GM12878 (cell line): ENCODE measurements around the gene FBXL5. TPM values are rescaled to one million over a fixed set of nuclear protein-coding genes. Genes with fewer than 3 reads are reported as not detected.

Experiments used
- ATAC-seq: fragments of 200-7000 bp; cut with Tn5 transposase; 3 replicates; pipeline ENCODE4 v1.9.1; 2020; ENCODE audit warnings: mild to moderate bottlenecking, moderate library complexity
- BruUV-seq: library from RNA; stranded (reverse); fragments of 400-500 nt; replicated peaks from 2 replicates; lab custom pipeline; 2021; lab: Mats Ljungman, UMichigan
- CTCF ChIA-PET: fragments of 300-600 bp; sonication (Branson Sonifier 250); formaldehyde crosslinking; extraction: SDS; loops from one replicate; lab custom pipeline; 2021; ENCODE audit warnings: inconsistent platforms; lab: Yijun Ruan, JAX
- POLR2A ChIA-PET: fragments of 350-600 bp; formaldehyde crosslinking; extraction: SDS; loops from one replicate; lab custom pipeline; 2021; ENCODE audit warnings: inconsistent platforms; lab: Charles Lee
- RAD21 ChIA-PET: fragments of 300-600 bp; sonication (Branson Sonifier 250); formaldehyde crosslinking; loops from one replicate; lab custom pipeline; 2023; ENCODE audit warnings: antibody characterized with exemption; ENCODE audit not compliant: unreplicated experiment; lab: Charles Lee
- SMC1A ChIA-PET: fragments of 300-600 bp; sonication (Branson Sonifier 250); formaldehyde crosslinking; loops from one replicate; lab custom pipeline; 2023; ENCODE audit not compliant: unreplicated experiment, uncharacterized antibody; lab: Charles Lee
- DNase-seq: peaks from one replicate; pipeline ENCODE4 v3.0.0-alpha.2; 2011; ENCODE audit warnings: low read depth, low spot score
- FAIRE-seq: peaks from 3 replicates; lab custom pipeline; 2011; peaks lifted over from hg19 to GRCh38; lab: Jason Lieb, UNC
- H2AFZ ChIP-seq: 2 replicates; pipeline ENCODE4 v1.6.0; 2011; ENCODE audit warnings: low read depth, low read length, control low read depth; ENCODE audit not compliant: control insufficient read depth
- H3K27ac ChIP-seq: 2 replicates; pipeline ENCODE4 v1.5.1; 2011; ENCODE audit warnings: control low read depth; ENCODE audit not compliant: control insufficient read depth, insufficient read depth
- H3K27me3 ChIP-seq, 2 experiments: replicated peaks in 1 of 2; 2 replicates each; pipeline versions ENCODE4 v1.6.0 to v1.6.1; 2011; ENCODE audit warnings: low read length in 1 of 2; ENCODE audit not compliant: control insufficient read depth in 2 of 2, insufficient read depth in 2 of 2
- H3K36me3 ChIP-seq, 2 experiments: 2 replicates each; pipeline ENCODE4 v1.5.1; 2011; ENCODE audit warnings: low read length in 1 of 2; ENCODE audit not compliant: control insufficient read depth in 2 of 2, insufficient read depth in 2 of 2
- H3K4me1 ChIP-seq: 2 replicates; pipeline ENCODE4 v1.6.1; 2011; ENCODE audit warnings: mild to moderate bottlenecking, low read length, moderate library complexity, mixed read lengths; ENCODE audit not compliant: control insufficient read depth, insufficient read depth
- H3K4me2 ChIP-seq: 2 replicates; pipeline ENCODE4 v1.6.0; 2011; ENCODE audit warnings: control low read depth; ENCODE audit not compliant: control insufficient read depth, insufficient read depth
- H3K4me3 ChIP-seq: fragments of 200-600 bp; sonication (generic); 2 replicates; pipeline ENCODE4 v1.5.1; 2016
- H3K79me2 ChIP-seq: 2 replicates; pipeline ENCODE4 v1.6.0; 2011; ENCODE audit warnings: low read length; ENCODE audit not compliant: control insufficient read depth, insufficient read depth
- H3K9ac ChIP-seq: 2 replicates; pipeline ENCODE4 v1.8.0; 2011; ENCODE audit warnings: low read length, control low read depth, mixed read lengths; ENCODE audit not compliant: control insufficient read depth, insufficient read depth
- H3K9me3 ChIP-seq: replicated peaks from 3 replicates; pipeline ENCODE4 v1.5.1; 2011; ENCODE audit warnings: mild to moderate bottlenecking, low read length; ENCODE audit not compliant: control insufficient read depth, insufficient read depth
- H4K20me1 ChIP-seq: 2 replicates; pipeline ENCODE4 v1.6.0; 2011; ENCODE audit not compliant: control insufficient read depth, insufficient read depth
- EGR1 ChIP-seq, 2 experiments: IDR thresholded peaks; 1 replicate in 1 of 2; 2 replicates in 1 of 2; pipeline ENCODE4 v1.6.1; 2011 to 2012; ENCODE audit warnings: low read depth in 2 of 2, low read length in 2 of 2, borderline replicate concordance in 1 of 2, mild to moderate bottlenecking in 1 of 2, moderate library complexity in 1 of 2
- ELK1 ChIP-seq: IDR thresholded peaks from 2 replicates; pipeline ENCODE4 v1.6.1; 2012; ENCODE audit warnings: low read depth, low read length, improper control_type of control experiment
- ESRRA ChIP-seq: IDR thresholded peaks from 2 replicates; pipeline ENCODE4 v1.6.1; 2012; ENCODE audit warnings: mild to moderate bottlenecking, low read length, improper control_type of control experiment
- EZH2 ChIP-seq: IDR thresholded peaks from 2 replicates; pipeline ENCODE4 v1.6.1; 2012; ENCODE audit warnings: low read depth, mild to moderate bottlenecking, control low read depth, inconsistent platforms, low read length, borderline replicate concordance; ENCODE audit not compliant: control insufficient read depth
- IKZF2 ChIP-seq, 2 experiments: fragments of 450-650 bp; IDR thresholded peaks; 2 replicates each; pipeline ENCODE4 v1.6.1; 2017; ENCODE audit warnings: mild to moderate bottlenecking in 2 of 2, moderate library complexity in 2 of 2
- MEF2B ChIP-seq: fragments of 450-650 bp; IDR thresholded peaks from 2 replicates; pipeline ENCODE4 v1.6.1; 2018; ENCODE audit warnings: mild to moderate bottlenecking, moderate library complexity; ENCODE audit not compliant: partially characterized antibody, poor library complexity, severe bottlenecking
- RBBP5 ChIP-seq: fragments of 200-600 bp; sonication (generic); conservative IDR thresholded peaks from 2 replicates; pipeline ENCODE4 v1.6.1; 2016
- RELB ChIP-seq: fragments of 450-650 bp; IDR thresholded peaks from 2 replicates; pipeline ENCODE4 v1.6.1; 2017; ENCODE audit warnings: low read depth, mild to moderate bottlenecking, moderate library complexity
- SIX5 ChIP-seq: IDR thresholded peaks from 2 replicates; pipeline ENCODE4 v1.6.1; 2011; ENCODE audit warnings: mild to moderate bottlenecking, low read depth, low read length, moderate library complexity; ENCODE audit not compliant: severe bottlenecking
- SMC3 ChIP-seq: IDR thresholded peaks from 2 replicates; pipeline ENCODE4 v1.6.1; 2011; ENCODE audit warnings: low read length, improper control_type of control experiment, borderline replicate concordance
- ZNF217 ChIP-seq: fragments of 450-650 bp; IDR thresholded peaks from 2 replicates; pipeline ENCODE4 v1.6.1; 2017; ENCODE audit warnings: antibody characterized with exemption, mild to moderate bottlenecking
- ZNF384 ChIP-seq: IDR thresholded peaks from 2 replicates; pipeline ENCODE4 v1.6.1; 2012; ENCODE audit warnings: low read depth, mild to moderate bottlenecking, low read length, improper control_type of control experiment, borderline replicate concordance
- WGBS: methylation state at CpG from one replicate; pipeline ENCODE4 v1.1.6; 2016; ENCODE audit warnings: low lambda C conversion rate; ENCODE audit not compliant: insufficient replicate concordance, insufficient coverage; ENCODE audit errors: missing lambda C conversion rate; 5-methylcytosine and 5-hydroxymethylcytosine counted together
- in situ Hi-C: fragments of 300-500 bp; cut with MboI; formaldehyde crosslinking; loops from 9 replicates; pipeline ENCODE4 v1.14.3; 2018; ENCODE audit warnings: mixed read lengths
- intact Hi-C: fragments of 100-400 bp; cut with micrococcal nuclease; formaldehyde crosslinking; loops from one replicate; pipeline ENCODE4 v1.14.2; 2022; ENCODE audit not compliant: unreplicated experiment
- polyA plus RNA-seq, 11 experiments: library from polyadenylated mRNA; depleted of rRNA in 4 of 11; unstranded in 6 of 11; stranded (reverse) in 5 of 11; fragments of >200 nt; fragmentation: Nextera tagmentation in 4 of 11; fragmentation: Illumina TruSeq in 1 of 11; extraction: Ambion mirVana in 4 of 11; extraction: Trizol in 1 of 11; gene quantifications; 1 replicate in 1 of 11; 2 replicates in 10 of 11; pipeline versions ENCODE4 v1.2.1 to v1.2.3, GENCODE V29; 2011 to 2016; ENCODE audit warnings: inconsistent platforms in 2 of 11, missing spikeins in 2 of 11, low read depth in 1 of 11
- total RNA-seq, 4 experiments: library from RNA; depleted of rRNA in 3 of 4; stranded (reverse); fragments of >200 nt in 3 of 4; fragmentation: Illumina TruSeq in 1 of 4; extraction: Trizol in 1 of 4; gene quantifications; 2 replicates each; pipeline versions ENCODE4 v1.2.1 to v1.2.3, GENCODE V29; 2013 to 2021

The FBXL5 gene
- total and polyA plus RNA-seq, 10 of the 15 experiments (the other 5 are each of a cell fraction or from before 2014, with no cell fraction given): 10.1 to 46.2 (median 32.7) TPM

- intact Hi-C loops: no loop called here
- FAIRE-seq: no peak
- H3K27ac ChIP-seq: no peak overlapping the region
- H3K9ac ChIP-seq: no peak overlapping the region
- RAD21 ChIA-PET: no interaction called here
- H3K4me1 ChIP-seq: no peaks in the 10 kb centered on the region
- no peak overlapping the region for H3K4me2 ChIP-seq
- no peak overlapping the region for H2AFZ ChIP-seq
- no peak overlapping the region for H3K4me3 ChIP-seq
- no peak for ATAC-seq
- DNase-seq: no peak
- H3K36me3 ChIP-seq: 0 out of 4 replicates have a peak, but pooled peaks cover 0 to 4% of the 10 kb centered on the region in 2 experiments
- no TSS peak for BruUV-seq
- TF ChIP-seq EGR1 (IDR thresholded peaks at IDR 0.05; ENCODE audit: borderline replicate concordance in 1 of 2, low read depth in 2 of 2, low read length in 2 of 2) (no peak), MEF2B (no peak), RELB (no peak), EZH2 (no peak), SIX5 (no peak), SMC3 (no peak), RBBP5 (no peak), ELK1 (no peak), IKZF2 (IDR thresholded peaks at IDR 0.05) (no peak), ESRRA (no peak), ZNF384 (no peak), ZNF217 (no peak)
- SMC1A ChIA-PET: interaction anchor here (1.1 to 1.5 kb wide), 2 partner anchors 17 to 20 kb away, joined by 3 read pairs; no protein-coding TSS in a partner anchor
- in situ Hi-C loops: no loop called here
- POLR2A ChIA-PET: no interaction called here
- CTCF ChIA-PET: interaction anchor here (1.9 kb wide), 1 partner anchor 451 kb away, joined by 4 read pairs; no protein-coding TSS in a partner anchor
- H3K9me3 ChIP-seq: no peaks in the 10 kb centered on the region
- peaks cover 1% of the 10 kb centered on the region; the same call in 1 of the 2 replicates for H3K79me2 ChIP-seq
- no peaks in the 10 kb centered on the region for H4K20me1 ChIP-seq
- WGBS: 54% methylated on average over 2 of the region's 2 CpGs
- H3K27me3 ChIP-seq: no peaks in the 10 kb centered on the region
These were observed 34.4 kb upstream of the FBXL5 start for GRCh38 chr4:15689540-15689939.
